ENCODE results near the gene POU6F2. TPM values are rescaled to one million over a fixed set of nuclear protein-coding genes. Genes with fewer than 3 reads are reported as not detected.

POU6F2 gene
- total RNA-seq, 2 donors from 2014 or later, result 5.2 to 6.3 TPM

GRCh38 chr7:39086638-39087360 is 109.1 kb downstream of the POU6F2 start:
- Histone ChIP-seq H3K9me3 (no peaks in the 10 kb centered on the region), H3K36me3 (replicated peaks in 1 of 2; ENCODE audit: insufficient read depth in 1 of 2, low read depth in 2 of 2) (no peaks in the 10 kb centered on the region), H3K27me3 (no peaks in the 10 kb centered on the region), H3K27ac (no peak overlapping the region), H3K4me1 (no peaks in the 10 kb centered on the region), H3K4me3 (no peak overlapping the region)
- no peak for ATAC-seq
- intact Hi-C loops (cut with DNase I), result no loop called here
- DNase-seq, result no peak
- 82 to 85% methylated on average over 10 of the region's 10 CpGs for WGBS, 2 donors
- no peak for TF ChIP-seq POLR2A (IDR thresholded peaks at IDR 0.05)
- no peak for TF ChIP-seq CTCF (IDR thresholded peaks at IDR 0.05)

DNA sequence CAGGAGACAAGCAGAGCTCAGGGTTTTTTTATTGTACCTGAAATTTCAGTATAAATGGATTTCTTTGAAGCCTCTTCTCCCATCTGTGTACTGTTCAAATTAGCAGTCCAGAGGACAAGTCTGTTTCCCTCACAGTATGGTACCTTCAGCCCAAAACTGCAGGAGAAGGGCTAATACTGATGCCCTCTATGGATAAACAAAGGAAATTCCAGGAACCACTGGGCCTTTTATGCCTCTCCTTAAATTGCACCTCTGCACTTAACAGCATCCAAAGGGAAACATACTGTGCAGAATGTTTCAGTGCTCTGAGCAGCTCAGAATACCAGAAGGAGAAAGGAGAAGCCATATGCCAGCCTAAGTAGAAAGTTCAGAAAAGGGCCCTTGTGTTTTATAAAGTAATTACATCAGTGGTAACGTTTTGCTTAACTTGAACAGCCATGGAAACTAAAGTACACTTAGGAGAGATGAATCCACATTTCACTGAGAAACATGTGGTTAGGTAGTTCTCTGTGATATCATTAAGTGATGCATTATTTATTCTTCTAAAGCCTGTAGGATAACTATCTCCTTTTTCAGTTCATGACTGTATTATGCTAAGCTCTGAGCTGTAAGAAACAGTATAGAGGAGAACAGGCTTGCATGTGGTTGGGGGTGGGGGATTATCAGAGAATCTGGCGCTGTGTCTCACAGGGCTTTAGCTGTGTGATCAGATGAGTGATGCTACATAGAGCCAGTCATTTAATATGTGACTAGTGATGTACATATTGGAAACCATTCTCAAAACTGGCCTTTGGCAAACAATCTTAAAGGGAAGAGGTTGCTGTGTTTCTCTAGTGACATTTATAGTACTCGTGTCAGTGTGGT is 111.3 kb downstream of the POU6F2 start:
- Histone ChIP-seq H3K4me3 (no peak overlapping the region), H3K36me3 (replicated peaks in 1 of 2; ENCODE audit: insufficient read depth in 1 of 2, low read depth in 2 of 2) (no peaks in the 10 kb centered on the region), H3K27ac (no peak overlapping the region), H3K27me3 (no peaks in the 10 kb centered on the region), H3K4me1 (no peaks in the 10 kb centered on the region), H3K9me3 (no peaks in the 10 kb centered on the region)
- 64 to 72% methylated on average over 3 of the region's 3 CpGs for WGBS, 2 donors
- TF ChIP-seq CTCF (IDR thresholded peaks at IDR 0.05), result no peak
- no peak for TF ChIP-seq POLR2A (IDR thresholded peaks at IDR 0.05)
- DNase-seq (no peak), ATAC-seq (no peak)
- intact Hi-C loops (cut with DNase I), result no loop called here

DNA sequence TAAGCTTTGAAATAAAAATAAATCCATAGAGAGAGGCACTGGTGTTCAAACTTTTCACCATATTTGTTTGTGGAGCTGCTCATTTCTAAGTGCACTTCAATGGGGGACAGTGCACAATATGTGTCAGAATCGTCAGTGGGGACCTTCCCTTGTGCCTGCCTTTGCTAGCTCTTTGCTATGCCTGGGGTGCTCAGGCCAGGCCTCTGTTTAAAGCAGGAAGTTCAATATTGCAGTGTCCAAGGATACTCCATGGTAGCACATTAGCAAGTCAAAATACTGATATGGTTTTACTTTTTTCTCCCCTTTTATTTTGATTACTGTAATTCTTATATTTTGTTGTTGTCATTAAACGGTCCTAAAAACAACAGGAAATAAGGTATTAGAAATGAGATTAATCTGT is 113.4 kb downstream of the POU6F2 start:
- H3K4me3 ChIP-seq, result no peak overlapping the region
- H3K9me3 ChIP-seq, result no peaks in the 10 kb centered on the region
- intact Hi-C loops (cut with DNase I), result no loop called here
- peak overlapping the region in 2 of 4 donors; percentile 4 to 27 for H3K27ac ChIP-seq
- no peak for ATAC-seq
- WGBS, 2 donors, result 39 to 48% methylated on average over 2 of the region's 2 CpGs
- H3K4me1 ChIP-seq, result no peaks in the 10 kb centered on the region
- TF ChIP-seq CTCF (IDR thresholded peaks at IDR 0.05) (no peak), POLR2A (IDR thresholded peaks at IDR 0.05) (no peak)
- no peaks in the 10 kb centered on the region for H3K27me3 ChIP-seq
- H3K36me3 ChIP-seq (replicated peaks in 1 of 2; ENCODE audit: insufficient read depth in 1 of 2, low read depth in 2 of 2), result no peaks in the 10 kb centered on the region
- no peak for DNase-seq

DNA sequence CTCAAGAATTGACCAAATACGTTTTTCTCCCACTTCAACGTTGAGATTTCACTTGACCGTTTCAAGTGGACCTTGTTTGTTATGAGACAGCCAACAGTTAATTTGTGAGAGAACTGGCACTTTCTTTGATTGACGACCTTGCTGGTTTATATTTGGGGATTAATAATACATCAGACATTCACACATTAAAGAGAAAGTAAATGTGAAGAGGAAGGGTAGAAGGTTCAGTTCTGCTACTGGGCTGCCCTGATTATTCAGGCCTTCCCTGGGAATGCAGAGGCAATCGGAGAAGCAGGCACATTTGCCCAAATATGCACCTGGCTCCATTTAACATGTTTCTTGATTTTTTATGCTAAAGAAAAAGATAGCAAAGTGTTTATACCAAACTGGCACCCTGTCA is 114.1 kb downstream of the POU6F2 start:
- H3K4me3 ChIP-seq, result no peak overlapping the region
- no peaks in the 10 kb centered on the region for H3K36me3 ChIP-seq (replicated peaks in 1 of 2; ENCODE audit: insufficient read depth in 1 of 2, low read depth in 2 of 2)
- 30 to 35% methylated on average over 5 of the region's 5 CpGs for WGBS, 2 donors
- peak; percentile 52 for ATAC-seq
- no peaks in the 10 kb centered on the region for H3K4me1 ChIP-seq
- H3K27ac ChIP-seq, result peak overlapping the region in 3 of 4 donors; percentile 10 to 28 (median 27)
- H3K27me3 ChIP-seq, result no peaks in the 10 kb centered on the region
- TF ChIP-seq POLR2A (IDR thresholded peaks at IDR 0.05) (no peak), CTCF (IDR thresholded peaks at IDR 0.05) (no peak)
- H3K9me3 ChIP-seq, result no peaks in the 10 kb centered on the region
- intact Hi-C loops (cut with DNase I), result no loop called here
- no peak for DNase-seq

All from body of pancreas (tissue), 4 donors.